ENCODE results near the gene GABPB2.

Gene GABPB2

GRCh38 chr1:151165281-151165737 is 94.7 kb downstream of the GABPB2 start:
- DNase-seq = peak; percentile 71

- DNase-seq = peak; percentile 99
Measured at GRCh38 chr1:151165738-151166504, 95.4 kb downstream of the GABPB2 start, which contains the start of the genes LYSMD1 and SCNM1. Gene LYSMD1, minus strand, starts transcription at chr1:151165902. Its CDS starts 644 bp downstream, at chr1:151165258. Gene SCNM1, plus strand, starts transcription at chr1:151166144. Its CDS starts 9 bp downstream, at chr1:151166153.

GRCh38 chr1:151166505-151166956 is 96.0 kb downstream of the GABPB2 start:
- no peak for DNase-seq

GRCh38 chr1:151167116-151167515 is 96.6 kb downstream of the GABPB2 start:
- no peak for DNase-seq

- DNase-seq = no peak
Measured at GRCh38 chr1:151171190-151171589, 100.6 kb downstream of the GABPB2 start.

Measured in femur (tissue), 1 donor.